ENCODE data around the gene KISS1R. TPM values are rescaled to one million over a fixed set of nuclear protein-coding genes. Genes with fewer than 3 reads are reported as not detected.

The KISS1R gene
- total and polyA plus RNA-seq, 2 donors from 2014 or later: 0.69 TPM; not detected in 1

DNA sequence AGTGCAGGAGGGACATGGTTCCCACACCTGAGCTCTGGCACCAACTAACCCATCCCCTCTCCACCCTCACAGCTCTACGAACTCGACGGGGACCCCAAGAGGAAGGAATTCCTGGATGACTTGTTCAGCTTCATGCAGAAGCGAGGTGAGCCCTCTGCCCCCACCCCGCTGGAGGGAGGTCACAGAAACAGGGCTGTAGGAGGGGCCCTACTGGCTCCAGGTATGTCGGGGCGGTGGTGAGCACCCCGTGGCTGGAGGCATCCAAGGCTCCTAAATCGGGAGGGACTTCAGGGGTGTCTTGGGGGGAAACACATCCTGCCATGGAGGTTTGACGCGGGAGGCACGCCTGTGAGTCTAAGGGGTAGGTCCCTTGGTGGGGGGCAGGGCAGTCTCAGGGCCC is 42.9 kb downstream of the KISS1R start:
- TF ChIP-seq, protein P1, sequence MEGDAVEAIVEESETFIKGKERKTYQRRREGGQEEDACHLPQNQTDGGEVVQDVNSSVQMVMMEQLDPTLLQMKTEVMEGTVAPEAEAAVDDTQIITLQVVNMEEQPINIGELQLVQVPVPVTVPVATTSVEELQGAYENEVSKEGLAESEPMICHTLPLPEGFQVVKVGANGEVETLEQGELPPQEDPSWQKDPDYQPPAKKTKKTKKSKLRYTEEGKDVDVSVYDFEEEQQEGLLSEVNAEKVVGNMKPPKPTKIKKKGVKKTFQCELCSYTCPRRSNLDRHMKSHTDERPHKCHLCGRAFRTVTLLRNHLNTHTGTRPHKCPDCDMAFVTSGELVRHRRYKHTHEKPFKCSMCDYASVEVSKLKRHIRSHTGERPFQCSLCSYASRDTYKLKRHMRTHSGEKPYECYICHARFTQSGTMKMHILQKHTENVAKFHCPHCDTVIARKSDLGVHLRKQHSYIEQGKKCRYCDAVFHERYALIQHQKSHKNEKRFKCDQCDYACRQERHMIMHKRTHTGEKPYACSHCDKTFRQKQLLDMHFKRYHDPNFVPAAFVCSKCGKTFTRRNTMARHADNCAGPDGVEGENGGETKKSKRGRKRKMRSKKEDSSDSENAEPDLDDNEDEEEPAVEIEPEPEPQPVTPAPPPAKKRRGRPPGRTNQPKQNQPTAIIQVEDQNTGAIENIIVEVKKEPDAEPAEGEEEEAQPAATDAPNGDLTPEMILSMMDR (IDR thresholded peaks at IDR 0.05; ENCODE audit: borderline replicate concordance, extremely low read depth, insufficient read depth): no peak
- FAIRE-seq (no peak), DNase-seq (peak in 2 of 5 donors; percentile 56 to 66)

DNA sequence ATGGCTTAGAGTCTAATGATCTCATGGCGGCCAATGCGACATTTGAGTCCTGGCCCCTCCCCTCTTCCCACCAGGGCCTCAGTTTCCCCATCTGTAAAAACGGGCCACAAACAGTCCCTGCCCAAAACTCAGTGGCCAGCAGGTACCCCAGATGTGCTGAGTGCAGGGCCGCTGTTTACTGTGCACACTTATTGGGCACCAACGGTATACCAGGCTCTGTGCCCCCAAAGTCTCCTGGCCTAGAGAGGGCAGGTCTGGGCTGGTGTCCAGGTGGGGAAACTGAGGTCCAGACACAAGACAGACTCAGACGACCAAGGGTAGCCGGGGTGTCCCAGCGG is 43.4 kb downstream of the KISS1R start:
- Histone ChIP-seq H3K9ac (ENCODE audit: low read length in 3 of 3) (no peak overlapping the region), H3K36me3 (ENCODE audit: control insufficient read depth in 2 of 3, insufficient read depth in 3 of 3, low read length in 3 of 3) (peaks cover 0 to 6% (median 4%) of the 10 kb centered on the region in 3 donors), H3K27ac (ENCODE audit: low read depth in 2 of 2, low read length in 2 of 2) (no peak overlapping the region), H3K4me1 (ENCODE audit: control insufficient read depth in 2 of 3, insufficient read depth in 2 of 3, low read depth in 1 of 3, low read length in 3 of 3) (peaks cover 0 to 15% (median 2%) of the 10 kb centered on the region in 3 donors), H3K27me3 (ENCODE audit: control insufficient read depth, insufficient read depth, low read length) (no peaks in the 10 kb centered on the region), H3K4me3 (ENCODE audit: low read length in 3 of 3) (no peak overlapping the region), H3K9me3 (ENCODE audit: control insufficient read depth in 2 of 3, insufficient read depth in 1 of 3, low read length in 3 of 3) (no peaks in the 10 kb centered on the region)
- intact Hi-C loops (cut with DNase I): no loop called here
- FAIRE-seq (no peak), DNase-seq (no peak)
- TF ChIP-seq, protein P1 (IDR thresholded peaks at IDR 0.05; ENCODE audit: borderline replicate concordance, extremely low read depth, insufficient read depth): no peak

More for the DNA sequence above, 42.9 kb downstream of the KISS1R start:
- no peak overlapping the region for H3K4me3 ChIP-seq (ENCODE audit: low read length in 3 of 3)
- peaks cover 0 to 20% (median 5%) of the 10 kb centered on the region in 3 donors for H3K4me1 ChIP-seq (ENCODE audit: control insufficient read depth in 2 of 3, insufficient read depth in 2 of 3, low read depth in 1 of 3, low read length in 3 of 3)
- H3K9me3 ChIP-seq (ENCODE audit: control insufficient read depth in 2 of 3, insufficient read depth in 1 of 3, low read length in 3 of 3): no peaks in the 10 kb centered on the region
- intact Hi-C loops (cut with DNase I): no loop called here
- H3K9ac ChIP-seq (ENCODE audit: low read length in 3 of 3): no peak overlapping the region
- no peak overlapping the region for H3K27ac ChIP-seq (ENCODE audit: low read depth in 2 of 2, low read length in 2 of 2)
- peaks cover 0 to under 1% (median under 1%) of the 10 kb centered on the region in 3 donors for H3K36me3 ChIP-seq (ENCODE audit: control insufficient read depth in 2 of 3, insufficient read depth in 3 of 3, low read length in 3 of 3)
- no peaks in the 10 kb centered on the region for H3K27me3 ChIP-seq (ENCODE audit: control insufficient read depth, insufficient read depth, low read length)

DNA sequence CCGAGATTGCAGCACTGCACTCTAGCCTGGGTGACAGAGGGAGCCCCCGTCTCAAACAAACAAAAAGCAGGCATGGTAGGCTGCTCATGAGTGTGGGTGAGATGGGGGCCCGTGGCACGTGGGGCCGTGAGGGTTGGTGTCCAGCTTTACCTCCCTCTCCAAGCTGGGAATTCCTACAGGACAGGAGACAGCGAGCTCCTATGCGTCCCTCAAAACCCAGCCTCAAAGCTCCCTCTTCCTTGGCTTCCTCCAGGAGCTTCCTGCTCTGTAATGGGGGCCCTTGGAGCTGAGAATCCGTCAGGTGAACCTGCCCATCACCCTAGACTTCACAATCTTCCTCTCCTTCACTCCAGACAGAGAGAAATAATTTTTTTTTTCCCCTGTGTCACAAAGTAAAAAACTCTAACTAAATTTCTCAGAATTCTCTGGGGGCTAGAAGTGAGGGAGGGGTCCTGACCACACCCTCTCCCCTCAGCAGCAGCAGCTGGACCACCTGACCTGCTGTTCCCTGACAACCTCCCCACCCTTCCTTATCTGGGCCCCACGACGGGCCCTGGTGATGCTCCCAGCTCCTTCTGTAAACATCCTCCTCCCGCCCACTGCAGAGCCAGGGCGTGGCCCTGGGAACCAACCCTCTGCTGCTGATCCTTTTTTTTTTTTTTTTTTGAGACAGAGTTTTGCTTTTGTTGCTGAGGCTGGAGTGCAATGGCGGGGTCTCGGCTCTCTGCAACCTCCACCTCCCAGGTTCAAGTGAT is 44.9 kb downstream of the KISS1R start:
- no peak overlapping the region for H3K4me3 ChIP-seq (ENCODE audit: low read length in 3 of 3)
- TF ChIP-seq, protein P1 (IDR thresholded peaks at IDR 0.05; ENCODE audit: borderline replicate concordance, extremely low read depth, insufficient read depth): no peak
- no peaks in the 10 kb centered on the region for H3K9me3 ChIP-seq (ENCODE audit: control insufficient read depth in 2 of 3, insufficient read depth in 1 of 3, low read length in 3 of 3)
- intact Hi-C loops (cut with DNase I): no loop called here
- no peak overlapping the region for H3K27ac ChIP-seq (ENCODE audit: low read depth in 2 of 2, low read length in 2 of 2)
- no peak overlapping the region for H3K9ac ChIP-seq (ENCODE audit: low read length in 3 of 3)
- H3K4me1 ChIP-seq (ENCODE audit: control insufficient read depth in 2 of 3, insufficient read depth in 2 of 3, low read depth in 1 of 3, low read length in 3 of 3): peaks cover 0 to 5% (median 0%) of the 10 kb centered on the region in 3 donors
- no peak for FAIRE-seq
- no peaks in the 10 kb centered on the region for H3K27me3 ChIP-seq (ENCODE audit: control insufficient read depth, insufficient read depth, low read length)
- H3K36me3 ChIP-seq (ENCODE audit: control insufficient read depth in 2 of 3, insufficient read depth in 3 of 3, low read length in 3 of 3): peaks cover 2 to 6% (median 4%) of the 10 kb centered on the region in 3 donors
- DNase-seq: peak in 1 of 5 donors; percentile 69
